PC-3 (cell line): ENCODE measurements around the gene EHMT2. TPM values are rescaled to one million over a fixed set of nuclear protein-coding genes. Genes with fewer than 3 reads are reported as not detected.
"Not testable (repeated sequence)": the region's sequence is repeated elsewhere in the genome, so short reads cannot be mapped to it uniquely, and the experiment has no call there.

ENCODE experiments used
- ATAC-seq: fragments of 200-7000 bp; cut with Tn5 transposase; 2 replicates; pipeline ENCODE4 v1.9.1; 2020; ENCODE audit warnings: mild to moderate bottlenecking, moderate library complexity
- BruUV-seq: library from RNA; stranded (reverse); fragments of 400-500 nt; replicated peaks from 2 replicates; lab custom pipeline; 2021; lab: Mats Ljungman, UMichigan
- CTCF ChIA-PET: fragments of 300-600 bp; sonication (Branson Sonifier 250); formaldehyde crosslinking; loops from one replicate; lab custom pipeline; 2022; ENCODE audit warnings: antibody characterized with exemption; lab: Charles Lee
- POLR2A ChIA-PET: fragments of 300-600 bp; sonication (Branson Sonifier 250); formaldehyde crosslinking; loops from one replicate; lab custom pipeline; 2022; ENCODE audit warnings: antibody characterized with exemption; ENCODE audit not compliant: unreplicated experiment; lab: Charles Lee
- DNase-seq: peaks from one replicate; pipeline ENCODE4 v3.0.0-alpha.2; 2015
- H2AFZ ChIP-seq: fragments of 300-600 bp; sonication (generic); 2 replicates; pipeline ENCODE4 v1.6.0; 2016; ENCODE audit warnings: antibody characterized with exemption, low read length
- H3F3A ChIP-seq: fragments of 300-600 bp; sonication (generic); one replicate; pipeline ENCODE4 v1.6.0; 2017; ENCODE audit warnings: antibody characterized with exemption, low read length, control low read depth, mild to moderate bottlenecking; ENCODE audit not compliant: unreplicated experiment
- H3K27ac ChIP-seq: fragments of 300-600 bp; sonication (generic); 2 replicates; pipeline ENCODE4 v1.5.1; 2016; ENCODE audit warnings: mild to moderate bottlenecking, low read length
- H3K27me3 ChIP-seq: fragments of 300-600 bp; sonication (generic); 2 replicates; pipeline ENCODE4 v1.6.1; 2016; ENCODE audit warnings: low read length, mixed read lengths
- H3K36me3 ChIP-seq: fragments of 300-600 bp; sonication (generic); 2 replicates; pipeline ENCODE4 v1.6.1; 2016; ENCODE audit warnings: low read depth, mixed run types, low read length, mixed read lengths
- H3K4me1 ChIP-seq: fragments of 300-600 bp; sonication (generic); 2 replicates; pipeline ENCODE4 v1.5.1; 2016; ENCODE audit warnings: low read length; ENCODE audit not compliant: insufficient read depth
- H3K4me2 ChIP-seq: fragments of 300-600 bp; sonication (generic); 2 replicates; pipeline ENCODE4 v1.6.0; 2016; ENCODE audit warnings: low read length
- H3K4me3 ChIP-seq: fragments of 300-600 bp; sonication (generic); 2 replicates; pipeline ENCODE4 v1.5.1; 2016; ENCODE audit warnings: mild to moderate bottlenecking, low read length, mixed read lengths
- H3K79me2 ChIP-seq: fragments of 300-600 bp; sonication (generic); 2 replicates; pipeline ENCODE4 v1.6.1; 2017; ENCODE audit warnings: low read length, mixed read lengths
- H3K9ac ChIP-seq: fragments of 300-600 bp; sonication (generic); 2 replicates; pipeline ENCODE4 v1.6.0; 2016; ENCODE audit warnings: mild to moderate bottlenecking, low read length
- H3K9me2 ChIP-seq: fragments of 300-600 bp; sonication (generic); replicated peaks from 2 replicates; pipeline ENCODE4 v1.6.1; 2016; ENCODE audit warnings: mixed run types, low read length, mixed read lengths
- H3K9me3 ChIP-seq: fragments of 300-600 bp; sonication (generic); 2 replicates; pipeline ENCODE4 v1.6.1; 2016; ENCODE audit warnings: low read length, mixed read lengths
- H4K20me1 ChIP-seq: fragments of 300-600 bp; sonication (generic); 2 replicates; pipeline ENCODE4 v1.6.1; 2016; ENCODE audit warnings: low read length, mixed read lengths
- CTCF ChIP-seq: fragments of 300-600 bp; sonication (generic); conservative IDR thresholded peaks from 2 replicates; pipeline ENCODE4 v1.5.1; 2017; ENCODE audit warnings: antibody characterized with exemption, low read depth, mild to moderate bottlenecking, low read length
- EZH2 ChIP-seq: fragments of 300-600 bp; sonication (generic); IDR thresholded peaks from one replicate; pipeline ENCODE4 v1.6.1; 2017; ENCODE audit warnings: antibody characterized with exemption, mild to moderate bottlenecking, low read length; ENCODE audit not compliant: unreplicated experiment
- EZH2phosphoT487 ChIP-seq: fragments of 300-600 bp; sonication (generic); IDR thresholded peaks from 2 replicates; pipeline ENCODE4 v1.6.1; 2018; ENCODE audit warnings: mild to moderate bottlenecking, antibody characterized with exemption, low read length, borderline replicate concordance
- intact Hi-C: fragments of 100-400 bp; cut with micrococcal nuclease; formaldehyde crosslinking; loops from 2 replicates; pipeline ENCODE4 v1.9.0; 2023
- total RNA-seq: library from RNA; depleted of rRNA; stranded (reverse); fragments of >200 nt; gene quantifications from 2 replicates; pipeline ENCODE4 v1.2.3, GENCODE V29; 2014

The EHMT2 gene
- total RNA-seq, 1 experiment from 2014 or later: 74.5 TPM

DNA sequence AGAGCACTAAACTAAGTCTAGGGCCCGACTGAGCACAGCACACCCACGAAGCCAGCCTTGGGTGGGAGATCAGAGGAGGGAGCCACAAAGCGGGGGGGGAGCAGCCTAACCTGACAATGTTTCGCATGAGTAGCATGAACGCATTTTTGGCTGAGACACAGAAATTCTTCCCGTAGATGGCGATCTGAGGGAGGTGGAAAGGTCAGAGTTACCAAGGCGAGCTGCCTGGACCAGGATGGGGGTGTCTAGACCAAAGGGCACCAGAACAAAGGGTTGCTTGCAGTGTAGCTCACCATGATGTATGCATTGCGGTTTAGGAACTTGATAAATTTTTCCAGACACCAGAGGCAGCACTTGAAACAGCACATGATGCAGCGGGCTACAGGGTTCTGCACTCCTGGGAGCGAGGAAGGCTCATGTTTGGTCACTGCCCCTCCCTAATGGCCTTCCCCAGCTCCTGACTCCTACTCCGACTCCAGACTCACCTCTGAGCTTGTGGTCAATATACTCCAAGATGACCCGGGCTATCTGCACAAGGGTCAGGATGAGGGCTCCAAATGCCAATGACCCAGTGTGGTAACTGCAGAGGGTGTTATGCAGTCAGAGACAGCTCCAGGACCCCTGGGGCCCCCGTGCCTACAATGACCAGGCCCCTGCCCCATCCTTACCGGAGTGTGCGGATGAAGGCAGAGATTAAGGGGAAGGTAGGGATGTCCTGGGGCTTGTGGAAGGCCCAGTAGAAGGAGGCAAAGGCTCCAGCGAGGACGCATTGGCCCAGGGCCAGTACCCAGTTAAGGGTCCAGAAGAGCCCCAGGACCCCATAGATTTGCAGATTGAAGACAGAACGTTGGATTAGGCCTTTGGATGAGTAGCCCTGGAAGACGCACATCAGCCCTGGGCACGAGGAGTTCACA lies 32.0 kb downstream of the EHMT2 start:
- TF ChIP-seq CTCF: no peak
- TF ChIP-seq EZH2phosphoT487: no peak
- no peak for TF ChIP-seq EZH2
- H3K4me2 ChIP-seq: no peak overlapping the region
- POLR2A ChIA-PET: no interaction called here
- no peaks in the 10 kb centered on the region for H3K27me3 ChIP-seq
- H3K4me1 ChIP-seq: peaks cover 5% of the 10 kb centered on the region; the same call in 1 of the 2 replicates
- no peaks in the 10 kb centered on the region for H3F3A ChIP-seq
- intact Hi-C loops: loop anchor here (10.0 kb wide), 1 partner anchor 181 kb away; the partner anchor contains the start of gene LY6G5C
- H2AFZ ChIP-seq: no peak overlapping the region
- no peaks in the 10 kb centered on the region for H3K36me3 ChIP-seq
- no peaks in the 10 kb centered on the region for H3K9me2 ChIP-seq
- H3K9me3 ChIP-seq: no peaks in the 10 kb centered on the region
- no peak for ATAC-seq
- H3K4me3 ChIP-seq: no peak overlapping the region
- H4K20me1 ChIP-seq: no peaks in the 10 kb centered on the region
- 0 out of 2 replicates have a peak, but pooled peaks cover 5% of the 10 kb centered on the region for H3K79me2 ChIP-seq
- H3K27ac ChIP-seq: no peak overlapping the region
- H3K9ac ChIP-seq: no peak overlapping the region
- CTCF ChIA-PET: interaction anchor here (0.5 to 0.9 kb wide), 2 partner anchors 87 to 113 kb away, joined by 3 to 6 read pairs; no protein-coding TSS in a partner anchor
- no peak for DNase-seq
- BruUV-seq: no TSS peak

DNA sequence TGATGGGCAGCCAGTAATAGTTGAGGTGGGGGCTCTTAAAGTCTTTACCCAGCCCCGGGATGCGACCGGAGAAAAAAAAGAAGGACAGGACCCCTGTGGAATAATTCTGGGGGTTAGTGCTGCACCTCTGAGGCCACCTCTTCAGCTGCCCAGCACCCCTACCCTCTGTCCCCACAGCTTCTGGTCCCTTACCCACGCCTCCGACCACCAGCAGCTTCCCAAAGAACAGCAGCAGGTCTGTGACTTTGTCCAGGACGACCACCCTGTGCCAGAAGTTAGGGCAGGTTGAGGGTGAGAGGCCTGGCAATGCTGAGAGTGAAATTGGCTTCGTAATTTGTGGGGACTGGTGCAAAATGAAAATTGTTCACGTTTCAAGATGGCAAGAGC lies 32.7 kb downstream of the EHMT2 start:
- POLR2A ChIA-PET: interaction anchor here (0.5 kb wide), 1 partner anchor 43 kb away, joined by 4 read pairs; no protein-coding TSS in a partner anchor
- BruUV-seq: no TSS peak

DNA sequence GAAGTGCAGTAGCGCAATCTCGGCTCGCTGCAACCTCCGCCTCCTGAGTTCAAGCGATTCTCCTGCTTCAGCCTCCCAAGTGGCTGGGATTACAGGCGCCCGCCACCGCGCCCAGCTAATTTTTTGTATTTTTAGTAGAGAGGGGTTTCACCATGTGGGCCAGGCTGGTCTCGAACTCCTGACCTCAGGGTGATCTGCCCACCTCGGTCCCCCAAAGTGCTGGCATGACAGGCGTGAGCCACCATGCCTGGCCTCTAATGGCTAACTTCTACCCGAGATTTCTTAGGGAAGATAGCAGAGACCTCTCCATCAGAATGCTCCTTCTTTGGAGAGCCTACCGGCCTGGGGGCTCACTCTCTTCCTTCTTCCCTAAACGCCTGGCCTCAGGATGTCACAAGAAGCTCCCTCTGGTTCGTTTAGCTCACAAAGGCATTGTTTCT lies 33.4 kb downstream of the EHMT2 start:
- Histone ChIP-seq H3K4me2 (peak overlapping the region; percentile 93), H3K9ac (peak overlapping the region; percentile 61; the same call in 1 of the 2 replicates), H2AFZ (peak overlapping the region; percentile 83), H3K27ac (peak overlapping the region; percentile 77; the same call in 1 of the 2 replicates), H3K4me3 (peak overlapping the region; percentile 79)
- DNase-seq, H3K4me1 ChIP-seq, H3K27me3 ChIP-seq, H3K79me2 ChIP-seq, ATAC-seq, H3K9me3 ChIP-seq, H3F3A ChIP-seq, H4K20me1 ChIP-seq, H3K9me2 ChIP-seq, BruUV-seq, H3K36me3 ChIP-seq: not testable (repeated sequence)
- intact Hi-C loops: loop anchor here (5.0 to 10.0 kb wide), 2 partner anchors 33 to 179 kb away; partner anchors contain the start of genes EHMT2 and LY6G5C
- POLR2A ChIA-PET: interaction anchor here (0.5 kb wide), 1 partner anchor 43 kb away, joined by 4 read pairs; no protein-coding TSS in a partner anchor
- CTCF ChIA-PET: interaction anchor here (0.6 kb wide), 1 partner anchor 184 kb away, joined by 3 read pairs; no protein-coding TSS in a partner anchor

More for the DNA sequence above, 32.7 kb downstream of the EHMT2 start:
- intact Hi-C loops: loop anchor here (5.0 to 10.0 kb wide), 2 partner anchors 32 to 180 kb away; partner anchors contain the start of genes EHMT2 and LY6G5C
- Histone ChIP-seq H3K4me2 (no peak overlapping the region), H3K27me3 (no peaks in the 10 kb centered on the region), H3K9me2 (no peaks in the 10 kb centered on the region), H2AFZ (no peak overlapping the region), H3K4me1 (peaks cover 5% of the 10 kb centered on the region; the same call in 1 of the 2 replicates), H3K9me3 (no peaks in the 10 kb centered on the region), H3K9ac (no peak overlapping the region), H3K27ac (no peak overlapping the region), H3K79me2 (0 out of 2 replicates have a peak, but pooled peaks cover 5% of the 10 kb centered on the region), H4K20me1 (no peaks in the 10 kb centered on the region), H3K36me3 (peaks cover 5% of the 10 kb centered on the region; the same call in 1 of the 2 replicates), H3K4me3 (no peak overlapping the region), H3F3A (no peaks in the 10 kb centered on the region)
- no peak for TF ChIP-seq EZH2phosphoT487
- TF ChIP-seq CTCF: no peak
- TF ChIP-seq EZH2: no peak
- ATAC-seq (no peak), DNase-seq (no peak)
- CTCF ChIA-PET: interaction anchor here (0.9 kb wide), 1 partner anchor 88 kb away, joined by 6 read pairs; no protein-coding TSS in a partner anchor
